H1 (cell line): ENCODE results near the gene DUXB. TPM values are rescaled to one million over a fixed set of nuclear protein-coding genes. Genes with fewer than 3 reads are reported as not detected.

Experiments
- CTCF ChIA-PET: fragments of 300-600 bp; sonication (Branson Sonifier 250); formaldehyde crosslinking; loops from one replicate; lab custom pipeline; 2021; ENCODE audit not compliant: partially characterized antibody; lab: Charles Lee
- POLR2A ChIA-PET: fragments of 300-600 bp; sonication (Branson Sonifier 250); formaldehyde crosslinking; loops from one replicate; lab custom pipeline; 2021; ENCODE audit warnings: inconsistent platforms; ENCODE audit not compliant: partially characterized antibody; lab: Charles Lee
- DNase-seq, 2 experiments: peaks; one replicate each; pipeline versions ENCODE4 v3.0.0 to v3.0.0-alpha.2; 2010 to 2022; ENCODE audit warnings: low spot score in 2 of 2, low read depth in 1 of 2, mixed read lengths in 1 of 2
- FAIRE-seq: peaks from 2 replicates; lab custom pipeline; 2011; peaks lifted over from hg19 to GRCh38; lab: Jason Lieb, UNC
- H2AFZ ChIP-seq: 2 replicates; pipeline ENCODE4 v1.8.1; 2012; ENCODE audit warnings: low read length, inconsistent platforms
- H2AK5ac ChIP-seq: 2 replicates; pipeline ENCODE4 v1.6.1; 2013; ENCODE audit warnings: low read depth, low read length
- H2BK120ac ChIP-seq: replicated peaks from 2 replicates; pipeline ENCODE3; 2013; ENCODE audit warnings: low read depth, low read length, inconsistent platforms
- H2BK12ac ChIP-seq: 2 replicates; pipeline ENCODE4 v1.6.1; 2013; ENCODE audit warnings: low read depth, low read length
- H2BK15ac ChIP-seq: 2 replicates; pipeline ENCODE4 v1.6.1; 2013; ENCODE audit warnings: low read length
- H2BK20ac ChIP-seq: 2 replicates; pipeline ENCODE4 v1.6.1; 2013; ENCODE audit warnings: low read length
- H2BK5ac ChIP-seq: 2 replicates; pipeline ENCODE4 v1.6.1; 2013; ENCODE audit warnings: low read depth, low read length
- H3K14ac ChIP-seq: 2 replicates; pipeline ENCODE4 v1.6.1; 2013; ENCODE audit warnings: inconsistent platforms; ENCODE audit not compliant: insufficient read length
- H3K18ac ChIP-seq: 2 replicates; pipeline ENCODE4 v1.6.1; 2013; ENCODE audit warnings: low read length; ENCODE audit errors: extremely low read depth
- H3K23ac ChIP-seq: 2 replicates; pipeline ENCODE4 v1.6.1; 2013; ENCODE audit warnings: inconsistent platforms; ENCODE audit not compliant: insufficient read length
- H3K23me2 ChIP-seq: 2 replicates; pipeline ENCODE4 v1.6.1; 2013; ENCODE audit warnings: low read depth, low read length
- H3K27ac ChIP-seq: 2 replicates; pipeline ENCODE4 v1.6.1; 2011; ENCODE audit warnings: low read depth, low read length, inconsistent platforms
- H3K27me3 ChIP-seq, 4 experiments: replicated peaks in 1 of 4; 1 replicate in 1 of 4; 2 replicates in 3 of 4; pipeline versions ENCODE4 v1.6.1 to v1.8.1; 2011 to 2013; ENCODE audit warnings: low read length in 3 of 4, mild to moderate bottlenecking in 3 of 4, inconsistent platforms in 2 of 4, mixed read lengths in 2 of 4, moderate library complexity in 1 of 4; ENCODE audit not compliant: control insufficient read depth in 3 of 4, insufficient read depth in 3 of 4; ENCODE audit errors: extremely low read depth in 1 of 4
- H3K36me3 ChIP-seq, 4 experiments: 2 replicates each; pipeline versions ENCODE4 v1.6.1 to v1.8.1; 2011 to 2013; ENCODE audit warnings: mild to moderate bottlenecking in 4 of 4, low read length in 3 of 4, moderate library complexity in 2 of 4, control low read depth in 1 of 4, inconsistent platforms in 1 of 4; ENCODE audit not compliant: insufficient read depth in 4 of 4, control insufficient read depth in 2 of 4
- H3K4ac ChIP-seq: replicated peaks from 2 replicates; pipeline ENCODE3; 2013; ENCODE audit warnings: low read length, low read depth, mixed read lengths, inconsistent platforms; ENCODE audit not compliant: insufficient read length
- H3K4me1 ChIP-seq, 4 experiments: replicated peaks in 1 of 4; 1 replicate in 1 of 4; 2 replicates in 3 of 4; pipeline versions ENCODE4 v1.6.1 to v1.8.1; 2011 to 2013; ENCODE audit warnings: low read length in 3 of 4, inconsistent platforms in 2 of 4, mixed read lengths in 1 of 4; ENCODE audit not compliant: insufficient read depth in 4 of 4, control insufficient read depth in 3 of 4
- H3K4me2 ChIP-seq, 2 experiments: 2 replicates each; pipeline versions ENCODE4 v1.6.1 to v1.8.1; 2011 to 2013; ENCODE audit warnings: low read depth in 2 of 2, low read length in 2 of 2, control low read depth in 1 of 2, inconsistent platforms in 1 of 2, mild to moderate bottlenecking in 1 of 2; ENCODE audit not compliant: insufficient read depth in 1 of 2
- H3K4me3 ChIP-seq, 4 experiments: fragments of 200-600, 300-600 bp in 1 of 4; sonication (generic), shearing (Covaris generic), sonication (Bioruptor Twin) in 1 of 4; 2 replicates each; pipeline versions ENCODE4 v1.5.1 to v1.8.1; 2011 to 2016; ENCODE audit warnings: low read length in 4 of 4, low read depth in 3 of 4, control low read depth in 2 of 4, inconsistent platforms in 2 of 4, mild to moderate bottlenecking in 2 of 4, mixed read lengths in 1 of 4, moderate library complexity in 1 of 4; ENCODE audit not compliant: insufficient read depth in 2 of 4; ENCODE audit errors: extremely low read depth in 1 of 4
- H3K56ac ChIP-seq: replicated peaks from 2 replicates; pipeline ENCODE3; 2013; ENCODE audit warnings: low read depth, mild to moderate bottlenecking, mixed read lengths, low read length, inconsistent platforms; ENCODE audit not compliant: insufficient read length
- H3K79me1 ChIP-seq: 2 replicates; pipeline ENCODE4 v1.6.1; 2013; ENCODE audit warnings: low read depth, low read length, control low read depth
- H3K79me2 ChIP-seq, 2 experiments: 2 replicates each; pipeline versions ENCODE4 v1.6.1 to v1.8.1; 2012 to 2013; ENCODE audit warnings: low read length in 2 of 2, mild to moderate bottlenecking in 2 of 2, inconsistent platforms in 1 of 2; ENCODE audit not compliant: insufficient read depth in 2 of 2, control insufficient read depth in 1 of 2
- H3K9ac ChIP-seq, 4 experiments: replicated peaks in 1 of 4; 1 replicate in 1 of 4; 2 replicates in 3 of 4; pipeline versions ENCODE4 v1.6.1 to v1.8.1; 2011 to 2013; ENCODE audit warnings: low read depth in 3 of 4, low read length in 3 of 4, control low read depth in 2 of 4, mild to moderate bottlenecking in 2 of 4, moderate library complexity in 2 of 4, inconsistent platforms in 1 of 4; ENCODE audit errors: extremely low read depth in 1 of 4
- H3K9me3 ChIP-seq, 2 experiments: 2 replicates each; pipeline versions ENCODE4 v1.6.1 to v1.8.1; 2012 to 2013; ENCODE audit warnings: mild to moderate bottlenecking in 2 of 2, moderate library complexity in 2 of 2, control low read depth in 1 of 2, inconsistent platforms in 1 of 2, low read depth in 1 of 2, low read length in 1 of 2, mixed read lengths in 1 of 2; ENCODE audit not compliant: insufficient read depth in 2 of 2
- H4K20me1 ChIP-seq, 2 experiments: replicated peaks in 1 of 2; 2 replicates each; pipeline versions ENCODE3 to v1.8.1; 2011 to 2013; ENCODE audit warnings: inconsistent platforms in 2 of 2, low read length in 2 of 2, mild to moderate bottlenecking in 1 of 2; ENCODE audit not compliant: insufficient read depth in 2 of 2, control insufficient read depth in 1 of 2
- H4K5ac ChIP-seq: 2 replicates; pipeline ENCODE4 v1.6.1; 2013; ENCODE audit warnings: low read length, low read depth, mixed read lengths, inconsistent platforms; ENCODE audit not compliant: insufficient read length
- H4K8ac ChIP-seq: 2 replicates; pipeline ENCODE4 v1.8.0; 2013; ENCODE audit warnings: mild to moderate bottlenecking, moderate library complexity, low read length, inconsistent platforms; ENCODE audit not compliant: insufficient read depth; ENCODE audit errors: extremely low read depth
- H4K91ac ChIP-seq: replicated peaks from 2 replicates; pipeline ENCODE3; 2013; ENCODE audit warnings: low read length, mixed read lengths, inconsistent platforms; ENCODE audit not compliant: insufficient read length
- ASH2L ChIP-seq: fragments of 200-600, 300-600 bp; sonication (generic); IDR thresholded peaks from one replicate; pipeline ENCODE4 v1.7.1; 2017; ENCODE audit warnings: low read length
- CHD2 ChIP-seq: IDR thresholded peaks from 2 replicates; pipeline ENCODE4 v1.6.1; 2012; ENCODE audit warnings: low read length, improper control_type of control experiment
- CREB1 ChIP-seq: IDR thresholded peaks from 2 replicates; pipeline ENCODE4 v1.6.1; 2012; ENCODE audit warnings: inconsistent platforms
- GTF2F1 ChIP-seq: IDR thresholded peaks from 2 replicates; pipeline ENCODE4 v1.6.1; 2012; ENCODE audit warnings: low read depth, low read length, improper control_type of control experiment, borderline replicate concordance
- HDAC6 ChIP-seq: IDR thresholded peaks from one replicate; pipeline ENCODE4 v1.7.1; 2012; ENCODE audit warnings: low read depth, mild to moderate bottlenecking, inconsistent platforms, low read length, moderate library complexity
- KDM5A ChIP-seq: fragments of 200-600 bp; IDR thresholded peaks from 2 replicates; pipeline ENCODE4 v1.7.1; 2012; ENCODE audit warnings: mild to moderate bottlenecking, low read length, inconsistent platforms, mixed read lengths
- RNF2 ChIP-seq: fragments of 200-900, 300-1000 bp; sonication (generic); IDR thresholded peaks from 2 replicates; pipeline ENCODE4 v1.7.1; 2016; ENCODE audit warnings: borderline replicate concordance, low read depth, mild to moderate bottlenecking, antibody characterized with exemption, low read length; ENCODE audit not compliant: poor library complexity, severe bottlenecking; ENCODE audit errors: missing control alignments
- SAP30 ChIP-seq: fragments of 300-600 bp; sonication (generic); IDR thresholded peaks from 2 replicates; pipeline ENCODE4 v1.7.1; 2012; ENCODE audit warnings: low read length, moderate library complexity, mild to moderate bottlenecking, inconsistent platforms; ENCODE audit not compliant: insufficient read depth, insufficient replicate concordance
- SP1 ChIP-seq: IDR thresholded peaks from 2 replicates; pipeline ENCODE4 v1.6.1; 2011; ENCODE audit warnings: low read depth, low read length
- SUZ12 ChIP-seq: fragments of 200-600 bp; sonication (generic); IDR thresholded peaks from 2 replicates; pipeline ENCODE4 v1.6.1; 2012; ENCODE audit warnings: mild to moderate bottlenecking, inconsistent platforms, low read length, moderate library complexity, mixed read lengths
- TAF1 ChIP-seq: IDR thresholded peaks from 2 replicates; pipeline ENCODE4 v1.6.1; 2011; ENCODE audit warnings: mild to moderate bottlenecking, low read depth, low read length
- TAF7 ChIP-seq: optimal IDR thresholded peaks from 2 replicates; pipeline ENCODE3; 2011; ENCODE audit warnings: low read depth, mild to moderate bottlenecking, inconsistent platforms, low read length, moderate library complexity, borderline replicate concordance
- TBP ChIP-seq: IDR thresholded peaks from 2 replicates; pipeline ENCODE4 v1.6.1; 2011; ENCODE audit warnings: low read depth, low read length, improper control_type of control experiment
- TCF12 ChIP-seq: IDR thresholded peaks from 2 replicates; pipeline ENCODE4 v1.6.1; 2011; ENCODE audit warnings: low read depth, mild to moderate bottlenecking, low read length
- polyA plus RNA-seq, 7 experiments: library from polyadenylated mRNA; depleted of rRNA in 3 of 7; stranded (reverse) in 5 of 7; unstranded in 2 of 7; fragments of >200 nt in 5 of 7; fragments of 200-250 nt in 2 of 7; gene quantifications; 1 replicate in 5 of 7; 2 replicates in 1 of 7; 4 replicates in 1 of 7; pipeline versions ENCODE4 v1.2.1 to v1.2.3, GENCODE V29; 2011 to 2013; ENCODE audit warnings: missing spikeins in 2 of 7, mixed read lengths in 2 of 7
- total RNA-seq: library from RNA; stranded (reverse); fragmentation: NEBNext Ultra II Directional; extraction: Animal tissue kit (Norgen Biotek cat#: 25700); gene quantifications from 2 replicates; pipeline ENCODE4 v1.2.1, GENCODE V29; 2021

DUXB gene
- total and polyA plus RNA-seq, 2 of the 8 experiments (the other 6 are each of a cell fraction or from before 2014, with no cell fraction given), result not detected

GRCh38 chr16:75714661-75715060, 13.4 kb upstream of the DUXB start:
- Histone ChIP-seq H3K79me1 (no peaks in the 10 kb centered on the region), H3K79me2 (no peaks in the 10 kb centered on the region), H2AK5ac (no peak overlapping the region), H3K9ac (no peak overlapping the region), H2AFZ (no peak overlapping the region), H2BK15ac (no peak overlapping the region), H3K9me3 (peaks cover 59 to 70% of the 10 kb centered on the region in 2 experiments), H3K36me3 (no peaks in the 10 kb centered on the region), H2BK5ac (no peak overlapping the region), H4K5ac (no peak overlapping the region), H2BK20ac (no peak overlapping the region), H2BK120ac (no peak overlapping the region), H3K23me2 (no peaks in the 10 kb centered on the region), H3K4me3 (no peak overlapping the region), H2BK12ac (no peak overlapping the region), H4K20me1 (no peaks in the 10 kb centered on the region), H3K56ac (no peak overlapping the region), H3K4ac (no peak overlapping the region), H3K14ac (no peak overlapping the region), H3K4me1 (no peaks in the 10 kb centered on the region), H3K27me3 (no peaks in the 10 kb centered on the region), H3K4me2 (no peak overlapping the region), H3K23ac (no peak overlapping the region), H4K91ac (no peak overlapping the region), H3K27ac (no peak overlapping the region), H4K8ac (no peak overlapping the region), H3K18ac (no peak overlapping the region)
- FAIRE-seq (no peak), DNase-seq (no peak)
- POLR2A ChIA-PET, result no interaction called here
- CTCF ChIA-PET, result interaction anchor here (0.6 kb wide), 1 partner anchor 55 kb away, joined by 3 read pairs; no protein-coding TSS in a partner anchor
- TF ChIP-seq RNF2, result no peak
- TF ChIP-seq ASH2L, result no peak
- no peak for TF ChIP-seq KDM5A
- TF ChIP-seq CHD2, result no peak
- TF ChIP-seq GTF2F1, result no peak
- TF ChIP-seq TAF7, result no peak
- TF ChIP-seq SUZ12, result no peak
- no peak for TF ChIP-seq HDAC6
- no peak for TF ChIP-seq TAF1
- no peak for TF ChIP-seq SP1
- no peak for TF ChIP-seq TBP
- no peak for TF ChIP-seq SAP30
- TF ChIP-seq CREB1, result no peak
- TF ChIP-seq TCF12, result no peak
